Myocyte (in vitro differentiated cells): ENCODE measurements around the gene LRRC4B. TPM values are rescaled to one million over a fixed set of nuclear protein-coding genes. Genes with fewer than 3 reads are reported as not detected.
"Not testable (repeated sequence)": the region's sequence is repeated elsewhere in the genome, so short reads cannot be mapped to it uniquely, and the experiment has no call there.

Source experiments
- DNase-seq: peaks from one replicate; pipeline ENCODE4 v3.0.0-alpha.2; 2012; ENCODE audit warnings: low read depth
- total RNA-seq: library from RNA; depleted of rRNA; stranded (reverse); fragments of >200 nt; gene quantifications from 2 replicates; pipeline ENCODE4 v1.2.3, GENCODE V29; 2014

LRRC4B gene
- total RNA-seq, 1 donor from 2014 or later, result not detected

DNA sequence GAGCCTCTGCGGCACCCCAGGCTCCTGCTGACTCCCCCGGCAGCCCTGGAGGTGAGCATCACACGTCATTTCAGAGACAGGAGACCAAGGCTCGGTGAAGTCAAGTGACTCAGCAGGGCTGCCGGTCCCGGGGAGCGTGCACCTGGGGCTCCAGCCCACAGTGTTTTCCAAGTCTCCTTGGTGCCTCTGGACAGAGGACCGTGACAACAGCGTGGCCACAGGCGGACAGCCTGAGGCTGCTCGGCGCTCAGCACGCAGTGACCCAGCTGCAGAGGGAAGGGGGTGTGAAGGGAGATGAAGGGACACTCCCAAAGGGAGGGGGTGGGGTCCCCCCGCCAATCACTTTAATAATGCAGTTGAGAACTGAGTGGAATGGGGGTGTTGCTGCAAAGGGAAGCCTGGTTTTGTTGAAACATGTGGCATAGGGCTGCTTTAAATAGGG lies 37.0 kb downstream of the LRRC4B start:
- no peak for DNase-seq

DNA sequence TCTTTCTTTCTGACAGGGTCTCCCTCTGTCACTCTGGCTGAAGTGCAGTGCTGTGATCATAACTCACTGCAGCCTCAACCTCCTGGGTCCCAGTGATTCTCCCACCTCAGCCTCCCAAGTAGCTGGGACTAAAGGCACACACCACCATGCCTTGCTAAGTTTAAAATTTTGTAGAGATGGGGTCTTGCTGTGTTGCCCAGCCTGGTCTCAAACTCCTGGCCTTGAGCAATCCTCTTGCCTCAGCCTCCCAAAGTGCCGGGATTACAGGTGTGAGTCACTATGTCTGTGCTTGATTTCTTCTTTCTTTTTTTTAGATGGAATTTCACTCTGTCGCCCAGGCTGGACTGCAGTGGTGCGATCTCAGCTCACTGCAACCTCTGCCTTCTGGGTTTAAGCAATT lies 40.2 kb downstream of the LRRC4B start:
- not testable (repeated sequence) for DNase-seq

DNA sequence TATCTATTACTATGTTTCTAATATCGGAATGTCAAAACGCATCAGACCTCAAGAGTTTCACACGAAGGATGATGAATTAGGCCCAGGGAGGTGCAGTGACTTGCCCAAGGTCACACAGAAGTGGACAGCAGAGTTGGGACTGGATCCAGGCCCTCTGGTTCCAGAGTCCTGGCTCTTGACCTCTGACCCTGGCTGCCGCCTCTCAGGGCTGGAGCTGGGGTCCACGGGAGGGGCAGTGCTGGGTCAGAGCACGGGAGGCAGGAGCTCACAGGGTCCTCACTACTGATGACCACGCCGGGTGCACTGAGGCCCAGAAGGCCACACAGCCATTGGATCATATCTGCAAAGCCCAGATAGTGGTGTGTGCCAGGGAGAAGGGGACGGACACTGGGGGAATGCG lies 45.4 kb downstream of the LRRC4B start:
- no peak for DNase-seq

DNA sequence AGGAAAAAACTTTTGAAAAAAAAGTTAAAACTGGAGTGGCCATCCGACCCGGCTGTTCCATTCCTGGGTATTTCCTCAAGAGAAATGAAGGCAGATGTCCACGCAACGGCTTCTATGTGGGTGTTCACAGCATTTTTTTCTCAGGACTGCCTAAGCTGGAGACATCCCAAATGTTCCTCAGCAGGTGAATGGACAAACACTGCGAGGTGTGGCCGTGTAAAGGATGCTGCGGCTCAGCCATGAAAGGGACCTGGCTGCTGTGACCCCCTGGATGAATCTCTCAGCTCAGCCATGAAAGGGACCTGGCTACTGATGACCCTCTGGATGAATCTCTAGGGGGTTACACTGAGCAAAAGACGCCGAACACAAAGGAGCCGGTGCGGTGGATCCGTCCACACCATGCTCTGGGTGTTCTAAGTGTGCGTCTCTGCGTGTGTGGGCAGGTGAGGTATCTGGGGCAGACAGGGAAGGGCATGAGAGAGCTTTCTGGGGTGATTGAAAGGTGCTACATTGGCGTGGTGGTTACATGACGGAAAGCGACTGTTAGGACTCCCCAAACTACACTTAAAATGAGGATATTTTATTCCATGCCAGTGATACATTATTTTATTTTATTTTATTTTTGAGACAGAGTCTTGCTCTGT lies 47.3 kb downstream of the LRRC4B start:
- no peak for DNase-seq

DNA sequence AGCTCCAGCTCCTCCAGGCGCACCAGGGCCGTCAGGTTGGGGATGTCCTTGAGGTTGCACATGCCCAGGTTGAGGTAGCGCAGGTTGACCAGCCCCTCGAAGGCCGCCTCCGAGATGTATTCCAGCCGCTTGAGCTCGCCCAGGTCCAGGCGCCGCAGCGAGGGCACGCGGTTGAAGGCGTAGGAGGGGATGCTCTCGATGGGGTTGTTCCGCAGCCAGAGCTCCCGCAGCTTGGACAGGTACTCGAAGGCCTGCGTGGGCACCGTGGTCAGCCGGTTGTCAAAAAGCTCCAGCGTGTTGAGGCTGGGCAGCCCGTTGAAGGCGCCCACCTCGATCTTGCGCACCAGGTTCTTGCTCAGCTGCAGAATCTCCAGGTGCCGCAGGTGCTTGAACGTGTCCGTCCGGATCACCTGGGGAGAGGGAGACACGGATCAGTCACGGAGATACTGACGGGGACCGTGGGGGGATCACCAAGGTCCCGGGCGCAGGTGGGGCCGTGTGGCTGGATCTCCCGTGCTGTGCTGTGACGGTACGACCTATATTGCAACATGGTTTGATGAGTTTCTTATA lies 49.1 kb downstream of the LRRC4B start:
- no peak for DNase-seq

DNA sequence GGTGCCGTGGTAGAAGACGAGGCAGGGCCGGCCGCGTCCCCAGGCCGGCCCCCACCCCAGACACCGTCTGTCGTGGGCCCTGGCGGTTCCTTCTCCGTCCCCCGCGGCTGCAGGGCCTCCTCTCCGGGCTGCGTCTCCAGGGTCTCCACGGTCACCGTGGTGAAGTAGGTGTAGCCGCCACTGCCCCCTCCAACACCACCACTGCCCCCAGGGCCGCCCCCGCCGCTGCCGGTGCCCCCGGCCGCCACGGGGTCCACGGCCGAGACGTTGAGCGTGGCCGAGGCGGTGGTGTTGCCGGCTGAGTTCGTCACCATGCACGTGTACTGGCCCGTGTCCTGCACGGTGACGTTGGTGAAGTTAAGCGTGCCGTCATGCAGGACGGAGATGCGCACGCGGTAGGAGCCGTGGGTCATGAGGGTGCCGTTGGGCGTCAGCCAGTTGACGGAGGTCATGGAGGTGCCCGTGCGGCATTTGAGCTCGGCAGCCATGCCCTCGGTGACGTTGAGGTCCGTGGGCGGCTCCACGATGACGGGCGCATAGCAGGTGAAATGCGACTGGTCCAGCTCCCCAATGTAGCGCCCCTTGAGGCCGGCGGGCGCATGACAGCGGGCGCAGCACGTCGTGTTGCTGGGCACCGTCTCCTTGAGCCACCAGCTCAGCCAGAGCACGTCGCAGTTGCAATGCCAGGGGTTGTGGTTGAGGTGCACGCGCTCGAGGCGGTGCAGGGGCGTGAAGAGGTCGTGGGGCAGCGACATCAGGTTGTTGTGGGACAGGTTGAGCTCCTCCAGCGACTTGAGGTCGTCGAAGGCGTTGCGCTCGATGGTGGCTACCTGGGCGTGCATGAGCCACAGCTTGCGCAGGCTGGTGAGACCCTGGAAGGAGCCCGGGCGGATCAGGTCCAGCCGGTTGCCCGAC lies 49.9 kb downstream of the LRRC4B start:
- no peak for DNase-seq

DNA sequence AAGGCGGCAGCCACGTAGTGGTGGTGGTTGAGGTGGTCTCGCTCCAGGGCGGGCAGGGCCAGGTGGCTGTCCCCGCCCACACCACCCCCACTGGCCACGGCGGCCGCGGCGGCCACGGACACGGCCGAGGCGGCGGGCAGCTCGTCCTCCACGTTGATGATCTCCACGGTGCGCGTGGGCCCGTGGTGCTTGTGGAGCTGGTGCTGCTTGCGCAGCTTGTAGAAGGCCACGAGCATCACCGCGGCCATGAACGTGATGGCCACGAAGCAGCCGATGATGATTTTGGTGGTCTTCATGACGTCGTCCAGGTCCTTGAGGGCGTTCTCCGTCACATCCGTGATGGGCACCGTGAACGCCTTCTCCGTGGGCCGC lies 50.5 kb downstream of the LRRC4B start:
- DNase-seq, result no peak

DNA sequence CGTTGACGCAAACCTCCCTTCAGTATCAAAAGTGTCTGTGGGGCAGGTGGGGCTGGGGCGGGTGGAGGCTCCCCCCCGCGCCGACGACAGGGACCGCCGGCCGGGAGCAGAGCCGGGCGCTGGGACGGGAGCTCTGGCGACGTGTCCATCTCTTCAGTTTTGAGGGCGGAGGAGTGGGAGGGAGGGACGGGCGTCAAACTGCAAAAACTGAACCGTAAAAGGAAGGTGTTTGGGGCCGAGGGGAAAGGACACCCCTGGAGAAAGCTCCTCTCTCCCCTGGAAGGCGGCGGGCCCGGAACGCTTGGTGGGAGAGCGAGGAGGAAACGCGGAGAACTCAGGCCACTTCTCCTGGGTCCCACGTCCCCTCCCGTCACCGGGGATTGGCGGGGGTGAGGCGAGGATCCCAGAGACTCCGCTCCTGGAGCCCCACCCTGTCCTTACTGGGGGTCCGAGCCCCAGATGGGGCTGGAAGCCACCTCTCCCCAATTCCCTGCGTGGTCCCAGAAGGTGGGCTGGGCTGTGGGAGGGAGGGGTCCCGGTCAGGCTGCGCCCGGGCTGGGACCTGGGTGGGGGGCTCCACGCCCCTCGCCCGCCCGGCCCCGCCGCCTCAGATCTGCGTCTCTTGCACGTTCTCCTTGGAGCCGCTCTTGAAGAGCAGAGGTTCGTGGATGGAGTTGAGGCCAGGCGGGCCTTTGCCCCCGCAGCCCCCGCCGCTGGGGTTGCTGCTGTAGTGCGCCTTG lies 51.1 kb downstream of the LRRC4B start:
- DNase-seq, result no peak

DNA sequence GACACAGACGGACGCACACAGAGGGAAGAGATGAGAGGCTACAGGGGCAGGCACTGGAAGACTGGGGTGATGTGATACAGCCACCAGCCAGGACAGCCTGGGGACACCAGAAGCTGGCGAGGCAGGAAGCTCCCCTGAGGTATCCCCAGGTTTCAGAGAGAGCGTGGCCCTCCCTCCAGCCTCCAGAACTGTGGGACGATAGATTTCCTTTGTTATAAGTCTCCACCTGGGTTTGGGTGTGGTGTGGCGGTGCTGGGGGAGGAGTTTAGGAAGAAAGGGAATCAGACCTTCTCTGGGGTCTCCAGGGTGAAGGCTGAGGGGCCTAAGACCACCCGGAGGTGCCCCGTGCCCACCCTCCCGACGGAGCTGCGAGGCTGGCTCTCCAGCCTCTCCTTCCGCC lies 51.8 kb downstream of the LRRC4B start:
- DNase-seq, result no peak

DNA sequence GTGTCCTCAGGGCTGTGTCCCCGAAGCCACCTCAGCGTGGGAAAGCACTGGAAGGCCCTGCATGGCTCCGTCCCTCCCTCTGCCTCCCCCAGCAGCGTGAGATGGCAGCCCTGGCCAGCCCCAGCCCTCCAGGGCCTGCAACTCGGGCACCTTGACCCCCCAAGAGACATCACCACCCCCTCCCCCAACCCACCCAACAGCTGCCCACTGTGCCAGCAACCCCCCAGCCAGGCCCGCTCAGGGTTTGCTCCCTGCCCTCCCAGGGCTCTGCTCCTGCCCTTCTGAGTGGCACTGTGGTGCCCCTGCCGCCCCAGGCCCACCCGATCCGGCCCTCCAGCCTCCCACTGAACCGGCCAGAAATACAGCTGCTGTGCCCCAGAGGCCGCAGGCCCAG lies 53.1 kb downstream of the LRRC4B start:
- no peak for DNase-seq

DNA sequence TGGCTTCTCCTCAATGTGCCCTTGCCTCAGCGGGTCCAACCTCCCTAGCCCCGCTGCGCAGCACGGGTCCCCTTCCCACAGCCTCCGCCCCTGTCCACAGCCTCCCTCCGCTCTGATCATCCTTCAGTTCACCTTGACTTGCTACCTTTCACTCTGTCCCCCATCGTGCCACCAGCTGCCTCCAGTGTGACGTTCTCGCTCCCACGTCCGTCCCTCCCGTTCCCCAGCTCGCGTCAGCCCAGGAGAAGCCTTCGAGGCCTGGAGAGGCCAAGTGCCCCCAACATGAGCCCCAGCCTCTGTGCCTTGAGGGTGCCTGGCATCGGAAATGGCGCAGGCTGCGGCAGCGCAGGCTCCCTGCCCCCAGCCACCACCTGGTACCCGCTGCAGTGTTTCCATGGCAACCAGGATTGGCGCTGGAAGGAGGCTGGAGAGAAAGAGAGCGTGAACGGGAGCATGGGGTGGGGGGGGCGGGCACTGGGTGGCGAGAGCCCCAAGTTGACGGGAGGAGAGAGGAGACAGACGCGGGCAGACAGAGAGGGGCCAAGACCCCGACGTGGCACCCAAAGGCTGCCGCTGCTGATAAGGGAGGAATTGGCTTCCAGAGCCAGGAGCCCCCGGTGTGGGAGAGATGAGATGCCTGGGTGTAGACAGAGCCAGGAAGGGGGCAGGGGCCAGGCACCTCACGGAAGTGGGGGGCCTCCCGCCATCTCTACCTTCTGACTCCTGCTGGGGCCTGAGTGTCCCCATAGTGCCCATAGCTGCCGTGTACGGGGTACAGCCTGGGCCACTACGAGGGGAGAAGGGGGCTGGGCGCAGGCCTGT lies 53.7 kb downstream of the LRRC4B start:
- no peak for DNase-seq

DNA sequence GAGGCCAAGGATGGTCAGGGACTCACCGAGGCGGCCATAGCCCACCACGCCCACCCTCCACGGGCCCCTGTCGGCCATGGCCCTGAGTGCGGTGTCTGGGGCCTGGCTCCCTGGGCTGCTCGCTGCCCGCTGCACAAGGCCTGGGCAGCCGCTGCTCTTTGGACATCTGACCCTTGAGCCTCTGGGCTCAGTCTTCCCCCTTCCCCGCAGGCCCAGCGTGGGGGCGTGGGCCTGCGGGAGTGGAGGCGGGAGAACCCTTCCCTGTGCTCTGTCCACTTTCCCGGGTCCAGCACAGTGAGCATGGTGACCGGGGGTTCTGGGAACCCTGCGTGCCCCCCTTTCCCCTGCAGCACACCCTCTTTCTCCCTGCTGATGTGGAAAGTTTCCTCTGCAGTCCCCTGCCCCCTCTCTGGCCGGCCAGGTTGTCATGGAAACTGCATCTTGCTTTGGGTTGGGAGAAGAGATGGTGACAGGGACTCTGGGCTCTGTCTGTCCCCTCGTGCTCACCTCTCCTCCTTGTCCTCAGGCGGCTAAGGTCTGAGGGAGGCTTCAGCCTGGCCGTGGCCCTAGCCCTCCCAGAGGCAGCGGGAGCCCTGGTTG lies 54.4 kb downstream of the LRRC4B start, which contains the start of gene ASPDH:
Gene ASPDH (minus strand): TSS at position 168 of the 600 bp plus-strand sequence. CDS start 90 bp downstream, at position 78.
- DNase-seq, result no peak

DNA sequence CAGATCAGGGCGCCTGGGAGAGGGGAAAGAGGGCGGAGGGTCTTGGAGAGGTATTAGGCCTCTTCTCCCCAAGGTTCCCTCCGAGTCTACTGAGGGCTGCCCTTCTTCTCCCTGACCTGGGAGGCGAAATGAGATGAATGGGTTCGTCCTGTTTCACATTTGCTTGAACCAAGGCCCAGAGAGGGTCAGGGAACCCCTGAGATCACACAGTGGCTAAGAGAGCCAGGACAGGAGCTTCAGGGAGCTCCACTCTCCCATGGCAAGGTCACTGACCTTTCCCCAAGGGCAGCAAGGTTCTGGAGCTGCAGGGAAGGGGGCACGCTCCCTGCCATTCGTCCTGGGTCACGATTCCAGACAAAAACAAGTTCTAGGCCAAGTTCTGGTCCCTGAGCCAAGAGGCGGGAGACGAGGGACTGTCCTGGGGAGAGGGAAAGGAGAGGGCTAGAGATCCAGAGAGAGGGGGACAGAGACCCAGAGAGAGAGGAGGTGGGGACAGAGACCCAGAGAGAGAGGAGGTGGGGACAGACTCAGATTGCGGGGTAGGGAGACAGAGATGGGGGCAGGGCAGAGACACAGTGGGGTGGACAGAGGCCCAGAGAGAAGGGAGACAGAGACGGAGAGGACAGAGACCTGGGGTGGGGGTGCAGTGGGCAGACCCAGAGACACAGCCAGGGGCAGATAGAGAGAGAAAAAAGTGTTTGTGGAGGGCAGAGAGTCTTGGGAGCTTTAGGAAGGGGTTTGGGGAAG lies 55.1 kb downstream of the LRRC4B start:
- no peak for DNase-seq

DNA sequence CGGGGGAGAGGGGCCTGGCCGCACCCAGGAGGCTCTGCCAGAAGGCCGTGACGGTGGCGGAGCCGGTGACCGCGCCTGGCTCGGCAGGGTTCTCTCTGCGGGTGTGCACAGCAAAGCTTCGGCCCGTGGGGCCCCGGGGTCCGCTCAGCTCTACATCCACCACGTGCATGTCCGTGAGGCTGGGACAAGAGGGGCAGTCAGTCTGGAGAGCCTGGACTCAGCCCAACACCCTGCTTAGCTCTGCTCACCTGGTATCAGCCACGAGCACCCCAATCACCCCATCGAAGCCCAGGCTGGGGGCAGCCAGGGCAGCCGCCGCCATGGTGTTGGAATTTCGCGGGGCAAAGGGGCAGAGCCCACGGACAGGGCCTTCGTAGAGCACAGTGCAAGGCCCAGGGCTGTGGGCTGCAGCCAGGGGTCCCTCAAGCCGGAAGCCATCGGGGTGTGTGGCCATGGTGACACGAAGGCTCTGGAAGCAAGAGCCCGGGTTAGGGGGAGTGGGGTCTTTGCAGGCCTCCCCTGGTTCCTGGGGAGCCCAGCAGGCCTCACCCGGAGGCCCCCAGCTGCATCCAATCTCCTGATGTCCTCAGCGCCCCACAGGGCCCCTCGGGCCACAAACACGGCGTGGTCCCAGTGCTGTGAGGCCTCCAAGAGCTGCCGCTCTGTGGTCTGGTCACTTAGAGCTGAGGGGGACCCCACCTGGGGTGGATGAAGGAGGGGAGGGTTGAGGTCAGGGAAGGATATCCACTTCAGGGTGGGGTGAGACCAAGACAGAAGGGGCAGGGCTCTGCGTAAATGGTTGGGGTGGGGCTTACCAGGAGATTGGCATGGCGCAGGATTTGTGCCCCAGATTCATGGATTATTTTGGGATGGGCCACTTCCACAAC lies 55.9 kb downstream of the LRRC4B start:
- DNase-seq, result no peak

DNA sequence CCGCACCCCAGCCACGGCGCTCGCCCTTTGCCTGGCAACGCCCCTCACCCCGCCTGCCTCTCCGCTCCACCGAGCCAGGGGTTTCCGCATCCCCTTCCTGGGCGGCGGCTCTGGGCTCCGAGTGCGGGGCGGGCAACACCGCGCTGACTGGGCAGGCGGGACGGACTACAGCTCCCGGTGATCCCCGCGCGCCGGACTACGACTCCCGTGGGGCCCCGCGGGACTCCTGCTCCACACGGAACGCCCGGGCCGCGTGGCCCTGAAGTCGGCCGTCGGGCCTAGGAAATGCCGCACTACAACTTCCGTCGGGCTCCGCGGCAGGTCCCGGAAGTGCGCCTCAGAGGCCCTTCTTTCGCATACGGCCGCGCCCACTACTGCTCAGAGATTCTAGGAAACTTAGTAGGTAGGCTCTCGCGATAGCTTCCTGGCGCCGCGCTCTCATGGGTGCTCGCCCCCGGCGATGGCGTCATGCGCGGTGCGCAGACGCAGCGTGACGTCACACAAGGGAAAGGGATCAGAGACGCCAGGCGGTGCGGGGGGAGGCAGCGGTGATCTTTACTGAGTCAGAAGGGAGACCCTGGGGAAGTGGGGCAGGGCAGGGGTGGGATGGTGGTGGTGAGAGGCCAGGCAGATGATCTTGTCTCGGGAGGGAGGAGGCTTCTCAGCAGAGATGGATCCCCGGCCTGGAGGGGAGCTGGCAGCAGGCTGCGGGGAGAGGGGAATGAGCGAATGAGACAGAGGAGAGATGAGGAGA lies 57.0 kb downstream of the LRRC4B start, which contains the start of gene JOSD2:
Gene JOSD2 (minus strand): TSS at position 123 of the 754 bp plus-strand sequence. CDS start 760 bp downstream, outside the sequence.
- peak; percentile 99 for DNase-seq

DNA sequence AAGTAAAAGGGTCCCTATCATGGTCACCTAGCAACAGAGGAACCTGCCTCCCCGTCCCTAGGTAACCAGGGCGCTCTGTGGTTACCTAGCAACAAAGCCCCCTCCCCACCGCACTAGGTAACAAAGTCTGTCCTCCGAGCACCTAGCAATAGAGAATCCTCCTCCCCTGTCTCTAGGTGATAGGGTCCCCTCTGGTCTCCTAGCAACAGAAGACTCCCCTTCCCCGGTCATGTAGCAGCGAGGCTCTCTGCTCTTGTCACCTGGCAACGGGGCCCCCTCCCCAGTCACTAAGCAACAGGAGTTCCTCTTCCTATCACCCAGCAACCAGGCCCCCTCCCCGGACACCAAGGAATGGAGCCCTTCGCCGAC lies 57.6 kb downstream of the LRRC4B start:
- DNase-seq, result no peak

DNA sequence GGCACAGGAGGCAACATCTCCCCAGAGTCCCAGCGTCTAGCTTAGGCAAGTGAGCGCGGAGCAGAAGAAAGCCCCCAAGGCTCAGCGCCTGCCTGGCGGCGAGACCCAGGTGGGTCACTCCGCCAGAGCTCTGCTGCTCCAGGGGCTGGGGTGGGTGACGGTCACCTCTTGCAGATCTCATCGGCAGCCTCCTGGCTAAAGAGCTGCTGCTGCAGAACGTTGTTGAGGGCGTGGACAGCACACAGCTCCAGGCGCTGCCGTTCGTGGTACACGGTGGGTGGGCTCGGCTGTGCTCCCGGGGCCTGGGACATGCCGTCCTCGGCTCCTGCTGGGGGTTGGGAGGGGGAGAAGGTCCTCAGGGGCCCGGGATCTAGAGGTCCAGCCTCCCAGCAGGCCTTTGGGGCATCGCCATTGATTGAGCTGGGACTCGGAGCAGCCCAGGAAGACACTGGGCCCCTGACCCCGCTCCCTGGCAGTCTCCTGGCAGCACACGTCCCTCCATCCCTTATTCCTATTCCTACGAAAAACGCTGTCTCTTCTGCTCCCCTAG lies 58.0 kb downstream of the LRRC4B start:
- peak; percentile 10 for DNase-seq
